Omental fat pad (tissue), 4 donors: ENCODE data around the gene ST8SIA6. TPM values are rescaled to one million over a fixed set of nuclear protein-coding genes. Genes with fewer than 3 reads are reported as not detected.

Experiments used
- ATAC-seq: fragments of 150-250 bp; one replicate; pipeline ENCODE4 v1.9.1; 2016; ENCODE audit warnings: mild to moderate bottlenecking, moderate library complexity; ENCODE audit not compliant: low FRiP score
- DNase-seq: peaks from one replicate; pipeline ENCODE4 v3.0.0-alpha.2; 2019; ENCODE audit warnings: low spot score
- CTCF ChIP-seq, 3 donors: fragments of 450-650 bp; IDR thresholded peaks; one replicate each; pipeline ENCODE4 v1.5.1; 2016 to 2017; ENCODE audit warnings: antibody characterized with exemption in 3 of 3, mild to moderate bottlenecking in 3 of 3, moderate library complexity in 2 of 3
- total RNA-seq, 4 donors: library from RNA; depleted of rRNA; stranded (reverse); fragments of >200 nt; gene quantifications; one replicate each; pipeline ENCODE4 v1.1.0, GENCODE V29; 2016

ST8SIA6 gene
- total RNA-seq, 4 donors from 2014 or later, result 0.19 to 7.6 (median 0.40) TPM

GRCh38 chr10:17483079-17483478 is 28.7 kb upstream of the ST8SIA6 start:
- ATAC-seq, result no peak
- no peak for TF ChIP-seq CTCF (IDR thresholded peaks at IDR 0.05)
- DNase-seq, result no peak

- ATAC-seq, result no peak
- DNase-seq, result no peak
- no peak for TF ChIP-seq CTCF (IDR thresholded peaks at IDR 0.05)
Observed at GRCh38 chr10:17479822-17480221, 25.4 kb upstream of the ST8SIA6 start.

- TF ChIP-seq CTCF (IDR thresholded peaks at IDR 0.05), result no peak
- no peak for DNase-seq
- ATAC-seq, result no peak
Observed at GRCh38 chr10:17479015-17479615, 24.7 kb upstream of the ST8SIA6 start.

- no peak for ATAC-seq
- DNase-seq, result no peak
- TF ChIP-seq CTCF (IDR thresholded peaks at IDR 0.05), result no peak
Observed at GRCh38 chr10:17476073-17476472, 21.7 kb upstream of the ST8SIA6 start.

- ATAC-seq (no peak), DNase-seq (no peak)
- TF ChIP-seq CTCF (IDR thresholded peaks at IDR 0.05), result no peak
Observed at GRCh38 chr10:17475661-17476060, 21.3 kb upstream of the ST8SIA6 start.

GRCh38 chr10:17474595-17475323 is 20.4 kb upstream of the ST8SIA6 start:
- DNase-seq (no peak), ATAC-seq (no peak)
- no peak for TF ChIP-seq CTCF (IDR thresholded peaks at IDR 0.05)
